Vagina (tissue), 2 donors: ENCODE measurements around the gene OXCT2. TPM values are rescaled to one million over a fixed set of nuclear protein-coding genes. Genes with fewer than 3 reads are reported as not detected.

Experiments used
- DNase-seq, 2 donors: peaks; one replicate each; pipeline ENCODE4 v3.0.0-alpha.2; 2017; ENCODE audit errors: extremely low spot score in 2 of 2
- H3K27ac ChIP-seq: fragments of 200-600 bp; sonication (generic); one replicate; pipeline ENCODE4 v1.5.1; 2019
- H3K27me3 ChIP-seq: fragments of 200-600 bp; sonication (generic); one replicate; pipeline ENCODE4 v1.5.1; 2019
- H3K36me3 ChIP-seq, 2 donors: fragments of 200-600 bp; sonication (generic); one replicate each; pipeline ENCODE4 v1.5.1; 2017 to 2019
- H3K4me1 ChIP-seq: fragments of 200-600 bp; sonication (generic); one replicate; pipeline ENCODE4 v1.5.1; 2019
- H3K4me3 ChIP-seq, 2 donors: fragments of 200-600 bp; sonication (generic); 1 replicate in 1 of 2; 2 replicates in 1 of 2; pipeline ENCODE4 v1.5.1; 2016 to 2019
- H3K9me3 ChIP-seq: fragments of 200-600 bp; sonication (generic); one replicate; pipeline ENCODE4 v1.5.1; 2019
- POLR2A ChIP-seq, 2 donors: fragments of 450-650 bp; IDR thresholded peaks; one replicate each; pipeline ENCODE4 v1.6.1; 2017; ENCODE audit warnings: antibody characterized with exemption in 2 of 2, mild to moderate bottlenecking in 2 of 2, moderate library complexity in 2 of 2
- POLR2AphosphoS5 ChIP-seq, 2 donors: sonication (generic); formaldehyde crosslinking; IDR thresholded peaks; one replicate each; pipeline ENCODE4 v1.9.0; 2017; ENCODE audit warnings: antibody characterized with exemption in 2 of 2, mild to moderate bottlenecking in 2 of 2, low read depth in 1 of 2; ENCODE audit not compliant: insufficient read depth in 1 of 2
- intact Hi-C: fragments of 100-400 bp; cut with DNase I; formaldehyde crosslinking; loops from one replicate; pipeline ENCODE4 v1.15.1; 2023
- total RNA-seq: library from RNA; depleted of rRNA; stranded (reverse); fragments of >200 nt; gene quantifications from one replicate; pipeline ENCODE4 v1.2.3, GENCODE V29; 2016
- TF ChIP-seq, protein P1 (sequence below), 3 experiments: fragments of 450-650 bp in 2 of 3; fragments of 200-600 bp in 1 of 3; sonication (generic) in 1 of 3; IDR thresholded peaks; one replicate each; pipeline ENCODE4 v1.5.1; 2017 to 2019; ENCODE audit warnings: antibody characterized with exemption in 3 of 3, mild to moderate bottlenecking in 2 of 3, moderate library complexity in 2 of 3

The OXCT2 gene
- total RNA-seq, 1 donor from 2014 or later: not detected

DNA sequence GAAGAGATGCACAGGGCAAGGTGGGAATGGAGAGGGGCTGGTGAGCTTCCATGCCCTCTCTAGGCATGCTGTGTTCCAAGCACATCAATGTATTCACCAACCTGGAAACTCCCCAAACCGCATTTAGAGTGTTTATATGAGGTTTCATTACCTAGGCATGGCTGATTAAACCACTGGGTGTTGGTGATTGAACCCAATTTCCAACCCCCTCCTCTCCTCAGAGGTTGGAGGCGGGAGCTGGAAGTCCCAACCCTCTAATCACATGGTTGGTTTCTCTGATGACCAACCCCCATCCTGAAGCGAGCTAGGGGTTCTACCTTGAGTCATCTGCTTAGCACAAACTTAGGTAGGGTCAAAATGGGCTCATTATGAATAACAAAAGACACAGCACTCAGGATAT is 35.4 kb downstream of the OXCT2 start:
- Histone ChIP-seq H3K4me1 (peaks cover 21% of the 10 kb centered on the region), H3K36me3 (peaks cover 0 to 6% of the 10 kb centered on the region in 2 donors), H3K27me3 (no peaks in the 10 kb centered on the region), H3K9me3 (no peaks in the 10 kb centered on the region), H3K27ac (no peak overlapping the region), H3K4me3 (no peak overlapping the region)
- intact Hi-C loops: no loop called here
- TF ChIP-seq, protein P1, sequence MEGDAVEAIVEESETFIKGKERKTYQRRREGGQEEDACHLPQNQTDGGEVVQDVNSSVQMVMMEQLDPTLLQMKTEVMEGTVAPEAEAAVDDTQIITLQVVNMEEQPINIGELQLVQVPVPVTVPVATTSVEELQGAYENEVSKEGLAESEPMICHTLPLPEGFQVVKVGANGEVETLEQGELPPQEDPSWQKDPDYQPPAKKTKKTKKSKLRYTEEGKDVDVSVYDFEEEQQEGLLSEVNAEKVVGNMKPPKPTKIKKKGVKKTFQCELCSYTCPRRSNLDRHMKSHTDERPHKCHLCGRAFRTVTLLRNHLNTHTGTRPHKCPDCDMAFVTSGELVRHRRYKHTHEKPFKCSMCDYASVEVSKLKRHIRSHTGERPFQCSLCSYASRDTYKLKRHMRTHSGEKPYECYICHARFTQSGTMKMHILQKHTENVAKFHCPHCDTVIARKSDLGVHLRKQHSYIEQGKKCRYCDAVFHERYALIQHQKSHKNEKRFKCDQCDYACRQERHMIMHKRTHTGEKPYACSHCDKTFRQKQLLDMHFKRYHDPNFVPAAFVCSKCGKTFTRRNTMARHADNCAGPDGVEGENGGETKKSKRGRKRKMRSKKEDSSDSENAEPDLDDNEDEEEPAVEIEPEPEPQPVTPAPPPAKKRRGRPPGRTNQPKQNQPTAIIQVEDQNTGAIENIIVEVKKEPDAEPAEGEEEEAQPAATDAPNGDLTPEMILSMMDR (IDR thresholded peaks at IDR 0.05): no peak
- DNase-seq: peak in 1 of 2 donors; percentile 18

DNA sequence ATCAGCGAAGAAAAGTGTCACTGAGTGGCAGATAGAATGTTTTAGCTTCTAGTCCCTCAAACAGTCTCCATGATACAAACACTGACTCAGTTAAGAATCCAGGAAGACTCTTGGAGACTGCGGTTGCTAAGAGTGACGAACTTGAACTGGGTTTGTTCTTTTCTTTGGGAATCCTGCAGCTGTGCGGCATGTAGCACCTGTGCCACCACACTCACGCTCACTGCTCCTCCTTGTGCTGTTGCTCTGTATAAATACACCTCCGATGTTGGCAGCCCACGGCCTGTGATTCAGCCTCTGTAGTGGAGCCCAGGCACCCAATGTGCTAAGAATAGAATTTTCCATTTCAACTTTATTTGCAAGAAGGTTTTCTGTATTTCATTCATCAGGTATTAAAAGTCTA is 38.0 kb downstream of the OXCT2 start:
- TF ChIP-seq, protein P1 (IDR thresholded peaks at IDR 0.05): no peak
- TF ChIP-seq POLR2A (IDR thresholded peaks at IDR 0.05) (no peak), POLR2AphosphoS5 (IDR thresholded peaks at IDR 0.05; ENCODE audit: insufficient read depth in 1 of 2, low read depth in 1 of 2) (no peak)
- peaks cover 2% of the 10 kb centered on the region for H3K4me1 ChIP-seq
- no peaks in the 10 kb centered on the region for H3K9me3 ChIP-seq
- intact Hi-C loops: no loop called here
- peak in 1 of 2 donors; percentile 40 for DNase-seq
- H3K27ac ChIP-seq: no peak overlapping the region
- H3K27me3 ChIP-seq: no peaks in the 10 kb centered on the region
- H3K36me3 ChIP-seq: no peaks in the 10 kb centered on the region
- no peak overlapping the region for H3K4me3 ChIP-seq

DNA sequence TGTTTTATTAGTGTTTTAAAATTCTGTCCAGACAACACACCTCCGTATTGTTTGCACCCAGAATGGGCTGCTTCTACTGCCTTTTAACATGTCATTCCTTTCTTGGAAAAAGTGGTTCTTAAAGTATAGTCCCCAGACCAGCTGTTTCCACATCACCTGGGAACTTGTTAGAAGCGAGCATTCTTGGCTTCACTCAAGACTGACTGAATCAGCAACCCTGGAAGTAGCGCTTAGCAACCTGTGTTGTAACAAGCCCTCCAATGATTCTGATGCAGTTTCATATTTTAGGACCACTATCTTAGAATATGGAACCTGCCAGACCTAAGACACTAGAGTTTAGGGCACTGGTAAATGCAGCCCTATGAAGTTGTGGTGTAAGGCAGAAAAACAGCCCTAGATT is 38.4 kb downstream of the OXCT2 start:
- Histone ChIP-seq H3K4me1 (no peaks in the 10 kb centered on the region), H3K27ac (no peak overlapping the region), H3K27me3 (no peaks in the 10 kb centered on the region), H3K9me3 (no peaks in the 10 kb centered on the region), H3K4me3 (no peak overlapping the region), H3K36me3 (no peaks in the 10 kb centered on the region)
- intact Hi-C loops: no loop called here
- no peak for DNase-seq
- TF ChIP-seq POLR2A (IDR thresholded peaks at IDR 0.05) (no peak), POLR2AphosphoS5 (IDR thresholded peaks at IDR 0.05; ENCODE audit: insufficient read depth in 1 of 2, low read depth in 1 of 2) (no peak)
- TF ChIP-seq, protein P1 (IDR thresholded peaks at IDR 0.05): no peak

DNA sequence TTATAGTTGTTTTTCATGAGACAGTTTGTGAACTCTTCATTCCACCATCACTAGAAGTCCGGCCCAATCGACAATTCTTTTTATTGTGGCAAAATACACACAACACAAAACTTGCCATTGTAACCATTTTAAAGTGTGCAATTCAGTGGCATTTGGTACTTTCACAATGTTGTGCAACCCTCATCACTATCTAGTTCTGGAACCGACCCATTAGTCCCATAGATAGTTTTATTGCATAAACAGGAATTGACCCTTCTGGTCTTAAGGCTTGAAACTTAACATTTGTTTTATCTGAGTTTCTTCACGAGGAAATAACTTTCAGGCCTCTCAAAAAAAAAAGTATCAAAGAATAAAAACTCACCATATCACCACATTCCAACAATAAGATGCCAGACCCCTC is 41.3 kb downstream of the OXCT2 start:
- no peak overlapping the region for H3K27ac ChIP-seq
- intact Hi-C loops: no loop called here
- no peak for DNase-seq
- H3K4me1 ChIP-seq: no peaks in the 10 kb centered on the region
- H3K4me3 ChIP-seq: no peak overlapping the region
- H3K27me3 ChIP-seq: no peaks in the 10 kb centered on the region
- TF ChIP-seq POLR2AphosphoS5 (IDR thresholded peaks at IDR 0.05; ENCODE audit: insufficient read depth in 1 of 2, low read depth in 1 of 2) (no peak), POLR2A (IDR thresholded peaks at IDR 0.05) (no peak)
- TF ChIP-seq, protein P1 (IDR thresholded peaks at IDR 0.05): no peak
- no peaks in the 10 kb centered on the region for H3K9me3 ChIP-seq
- H3K36me3 ChIP-seq: no peaks in the 10 kb centered on the region

DNA sequence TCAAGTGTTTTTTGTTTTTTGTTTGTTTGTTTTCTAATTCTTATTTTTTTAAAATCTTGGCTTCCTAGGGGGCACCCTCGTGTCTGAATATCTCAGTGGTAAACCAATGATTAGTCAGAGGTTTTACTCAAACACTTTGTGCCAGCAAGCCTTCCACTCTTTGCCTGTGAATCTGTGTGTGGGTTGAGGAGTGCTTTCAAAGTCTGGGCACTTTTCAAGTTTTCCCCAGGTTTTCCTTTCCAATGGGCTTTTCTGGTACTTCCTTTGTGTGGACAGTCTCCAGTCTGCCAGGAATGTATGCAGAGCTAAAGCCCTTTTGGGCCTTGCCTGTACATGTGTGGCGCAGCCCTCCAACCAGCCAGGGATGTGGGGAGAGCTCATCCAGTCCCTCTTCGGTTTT is 42.1 kb downstream of the OXCT2 start:
- no peaks in the 10 kb centered on the region for H3K27me3 ChIP-seq
- no peak for DNase-seq
- no peaks in the 10 kb centered on the region for H3K4me1 ChIP-seq
- no peak overlapping the region for H3K27ac ChIP-seq
- H3K36me3 ChIP-seq: no peaks in the 10 kb centered on the region
- TF ChIP-seq POLR2AphosphoS5 (IDR thresholded peaks at IDR 0.05; ENCODE audit: insufficient read depth in 1 of 2, low read depth in 1 of 2) (no peak), POLR2A (IDR thresholded peaks at IDR 0.05) (no peak)
- TF ChIP-seq, protein P1 (IDR thresholded peaks at IDR 0.05): no peak
- intact Hi-C loops: no loop called here
- H3K4me3 ChIP-seq: no peak overlapping the region
- no peaks in the 10 kb centered on the region for H3K9me3 ChIP-seq
